HCT116 (cell line): Measurements from ENCODE around the gene OR2A7.
"Not testable (repeated sequence)": the region's sequence is repeated elsewhere in the genome, so short reads cannot be mapped to it uniquely, and the experiment has no call there.

Experiments used
- CEBPB ChIP-seq: IDR thresholded peaks from 2 replicates; pipeline ENCODE4 v1.6.1; 2012; ENCODE audit warnings: low read depth
- EGR1 ChIP-seq: IDR thresholded peaks from 2 replicates; pipeline ENCODE4 v1.6.1; 2012; ENCODE audit warnings: low read depth
- EZH2 ChIP-seq: fragments of 200-600 bp; sonication (generic); IDR thresholded peaks from 2 replicates; pipeline ENCODE4 v1.6.1; 2017; ENCODE audit warnings: antibody characterized with exemption, mixed run types
- FOSL1 ChIP-seq: IDR thresholded peaks from 2 replicates; pipeline ENCODE4 v1.6.1; 2012; ENCODE audit warnings: low read depth
- POLR2A ChIP-seq: IDR thresholded peaks from 2 replicates; pipeline ENCODE4 v1.7.0; 2011; ENCODE audit warnings: borderline replicate concordance; ENCODE audit not compliant: insufficient read depth, insufficient read length; ENCODE audit errors: extremely low read depth
- POLR2AphosphoS5 ChIP-seq: IDR thresholded peaks from 2 replicates; pipeline ENCODE4 v1.6.1; 2011; ENCODE audit warnings: mild to moderate bottlenecking, low read depth, low read length, moderate library complexity
- RAD21 ChIP-seq: IDR thresholded peaks from 2 replicates; pipeline ENCODE4 v1.6.1; 2012; ENCODE audit warnings: low read depth, mild to moderate bottlenecking
- SIN3A ChIP-seq: IDR thresholded peaks from 2 replicates; pipeline ENCODE4 v1.6.1; 2012; ENCODE audit warnings: low read depth
- TCF7L2 ChIP-seq: IDR thresholded peaks from 2 replicates; pipeline ENCODE4 v1.7.0; 2011; ENCODE audit warnings: borderline replicate concordance, inconsistent platforms; ENCODE audit not compliant: insufficient read depth, insufficient read length; ENCODE audit errors: extremely low read depth
- ZFX ChIP-seq: fragments of 450-650 bp; IDR thresholded peaks from 2 replicates; pipeline ENCODE4 v1.6.1; 2017
- TF ChIP-seq, protein P1 (sequence below), 3 experiments: fragments of 200-600 bp in 1 of 3; sonication (generic) in 1 of 3; IDR thresholded peaks in 2 of 3; conservative IDR thresholded peaks in 1 of 3; 2 replicates each; pipeline ENCODE4 v1.5.1; 2012 to 2017; ENCODE audit warnings: low read depth in 2 of 3, low read length in 2 of 3, antibody characterized with exemption in 1 of 3, borderline replicate concordance in 1 of 3, control low read depth in 1 of 3, mild to moderate bottlenecking in 1 of 3, mixed read lengths in 1 of 3, mixed run types in 1 of 3, moderate library complexity in 1 of 3; ENCODE audit not compliant: insufficient read depth in 1 of 3
- TF ChIP-seq, protein P2 (sequence below): IDR thresholded peaks from 2 replicates; pipeline ENCODE4 v1.6.1; 2012
- TF ChIP-seq, protein P3 (sequence below): IDR thresholded peaks from 2 replicates; pipeline ENCODE4 v1.6.1; 2012; ENCODE audit warnings: low read depth

DNA sequence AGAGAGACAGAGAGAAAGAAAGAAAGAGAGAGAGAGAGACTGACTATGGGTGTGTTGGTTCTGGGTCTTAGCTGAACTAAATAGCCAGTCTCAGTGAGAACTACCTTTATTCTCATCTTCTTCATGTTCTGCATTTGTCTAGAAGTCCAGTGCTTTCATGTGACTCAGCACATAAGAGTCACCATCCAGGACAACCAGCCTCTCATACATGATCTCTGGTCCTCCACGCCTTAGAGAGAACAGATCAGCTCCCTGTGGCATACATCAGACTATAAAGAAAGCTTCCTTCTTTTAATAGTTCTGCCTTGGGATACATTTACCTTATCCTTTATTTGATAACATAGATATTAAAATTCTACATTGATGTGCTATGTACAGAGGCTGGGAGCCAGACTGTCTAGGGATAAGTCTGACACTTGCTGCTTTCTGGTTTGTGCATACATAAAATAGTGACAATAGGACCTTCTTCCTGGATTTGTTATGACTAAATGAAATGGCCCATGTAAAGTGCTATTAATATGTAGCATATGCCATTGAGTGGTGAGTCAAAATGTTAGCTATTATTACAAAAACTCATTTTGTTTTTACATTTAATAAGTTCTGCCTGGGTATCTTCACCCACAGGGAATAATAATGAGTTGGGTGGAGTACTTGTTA, 16.8 kb downstream of the OR2A7 start:
- not testable (repeated sequence) for TF ChIP-seq TCF7L2, EZH2, POLR2AphosphoS5, EGR1, POLR2A, FOSL1, CEBPB, RAD21, SIN3A, ZFX
- TF ChIP-seq, protein P1, sequence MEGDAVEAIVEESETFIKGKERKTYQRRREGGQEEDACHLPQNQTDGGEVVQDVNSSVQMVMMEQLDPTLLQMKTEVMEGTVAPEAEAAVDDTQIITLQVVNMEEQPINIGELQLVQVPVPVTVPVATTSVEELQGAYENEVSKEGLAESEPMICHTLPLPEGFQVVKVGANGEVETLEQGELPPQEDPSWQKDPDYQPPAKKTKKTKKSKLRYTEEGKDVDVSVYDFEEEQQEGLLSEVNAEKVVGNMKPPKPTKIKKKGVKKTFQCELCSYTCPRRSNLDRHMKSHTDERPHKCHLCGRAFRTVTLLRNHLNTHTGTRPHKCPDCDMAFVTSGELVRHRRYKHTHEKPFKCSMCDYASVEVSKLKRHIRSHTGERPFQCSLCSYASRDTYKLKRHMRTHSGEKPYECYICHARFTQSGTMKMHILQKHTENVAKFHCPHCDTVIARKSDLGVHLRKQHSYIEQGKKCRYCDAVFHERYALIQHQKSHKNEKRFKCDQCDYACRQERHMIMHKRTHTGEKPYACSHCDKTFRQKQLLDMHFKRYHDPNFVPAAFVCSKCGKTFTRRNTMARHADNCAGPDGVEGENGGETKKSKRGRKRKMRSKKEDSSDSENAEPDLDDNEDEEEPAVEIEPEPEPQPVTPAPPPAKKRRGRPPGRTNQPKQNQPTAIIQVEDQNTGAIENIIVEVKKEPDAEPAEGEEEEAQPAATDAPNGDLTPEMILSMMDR (IDR thresholded peaks at IDR 0.05 in 2 of 3, conservative IDR thresholded peaks at IDR 0.05 in 1 of 3; ENCODE audit: borderline replicate concordance in 1 of 3, insufficient read depth in 1 of 3, low read depth in 2 of 3, low read length in 2 of 3) = not testable (repeated sequence)
- TF ChIP-seq, protein P2, sequence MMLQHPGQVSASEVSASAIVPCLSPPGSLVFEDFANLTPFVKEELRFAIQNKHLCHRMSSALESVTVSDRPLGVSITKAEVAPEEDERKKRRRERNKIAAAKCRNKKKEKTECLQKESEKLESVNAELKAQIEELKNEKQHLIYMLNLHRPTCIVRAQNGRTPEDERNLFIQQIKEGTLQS = not testable (repeated sequence)
- TF ChIP-seq, protein P3, sequence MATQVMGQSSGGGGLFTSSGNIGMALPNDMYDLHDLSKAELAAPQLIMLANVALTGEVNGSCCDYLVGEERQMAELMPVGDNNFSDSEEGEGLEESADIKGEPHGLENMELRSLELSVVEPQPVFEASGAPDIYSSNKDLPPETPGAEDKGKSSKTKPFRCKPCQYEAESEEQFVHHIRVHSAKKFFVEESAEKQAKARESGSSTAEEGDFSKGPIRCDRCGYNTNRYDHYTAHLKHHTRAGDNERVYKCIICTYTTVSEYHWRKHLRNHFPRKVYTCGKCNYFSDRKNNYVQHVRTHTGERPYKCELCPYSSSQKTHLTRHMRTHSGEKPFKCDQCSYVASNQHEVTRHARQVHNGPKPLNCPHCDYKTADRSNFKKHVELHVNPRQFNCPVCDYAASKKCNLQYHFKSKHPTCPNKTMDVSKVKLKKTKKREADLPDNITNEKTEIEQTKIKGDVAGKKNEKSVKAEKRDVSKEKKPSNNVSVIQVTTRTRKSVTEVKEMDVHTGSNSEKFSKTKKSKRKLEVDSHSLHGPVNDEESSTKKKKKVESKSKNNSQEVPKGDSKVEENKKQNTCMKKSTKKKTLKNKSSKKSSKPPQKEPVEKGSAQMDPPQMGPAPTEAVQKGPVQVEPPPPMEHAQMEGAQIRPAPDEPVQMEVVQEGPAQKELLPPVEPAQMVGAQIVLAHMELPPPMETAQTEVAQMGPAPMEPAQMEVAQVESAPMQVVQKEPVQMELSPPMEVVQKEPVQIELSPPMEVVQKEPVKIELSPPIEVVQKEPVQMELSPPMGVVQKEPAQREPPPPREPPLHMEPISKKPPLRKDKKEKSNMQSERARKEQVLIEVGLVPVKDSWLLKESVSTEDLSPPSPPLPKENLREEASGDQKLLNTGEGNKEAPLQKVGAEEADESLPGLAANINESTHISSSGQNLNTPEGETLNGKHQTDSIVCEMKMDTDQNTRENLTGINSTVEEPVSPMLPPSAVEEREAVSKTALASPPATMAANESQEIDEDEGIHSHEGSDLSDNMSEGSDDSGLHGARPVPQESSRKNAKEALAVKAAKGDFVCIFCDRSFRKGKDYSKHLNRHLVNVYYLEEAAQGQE = not testable (repeated sequence)
